Measurements from ENCODE around the gene CDH23.

Gene CDH23

GRCh38 chr10:71710519-71710918 is 313.8 kb downstream of the CDH23 start:
- Histone ChIP-seq H3K4me2 (ENCODE audit: low read length) (no peak overlapping the region), H3K4me1 (ENCODE audit: control insufficient read depth, low read length) (peaks cover 14% of the 10 kb centered on the region), H3F3A (ENCODE audit: control insufficient read depth, insufficient read depth) (no peaks in the 10 kb centered on the region), H3K9me2 (replicated peaks; ENCODE audit: control insufficient read depth, low read length) (no peaks in the 10 kb centered on the region), H4K20me1 (ENCODE audit: control insufficient read depth, insufficient read depth, low read depth, low read length) (no peaks in the 10 kb centered on the region), H3K4me3 (ENCODE audit: low read length) (no peak overlapping the region), H3K79me2 (ENCODE audit: control insufficient read depth, low read length) (no peaks in the 10 kb centered on the region), H3K9me3 (ENCODE audit: control insufficient read depth, insufficient read depth, low read length) (no peaks in the 10 kb centered on the region), H3K27ac (ENCODE audit: low read depth, low read length) (no peak overlapping the region), H3K27me3 (ENCODE audit: control insufficient read depth, low read length) (peaks cover 3% of the 10 kb centered on the region; the same call in 1 of the 2 replicates), H3K36me3 (ENCODE audit: control insufficient read depth, low read length) (no peaks in the 10 kb centered on the region)
- TF ChIP-seq EZH2phosphoT487 (IDR thresholded peaks at IDR 0.05; ENCODE audit: borderline replicate concordance, low read length): no peak
- TF ChIP-seq, protein P1, sequence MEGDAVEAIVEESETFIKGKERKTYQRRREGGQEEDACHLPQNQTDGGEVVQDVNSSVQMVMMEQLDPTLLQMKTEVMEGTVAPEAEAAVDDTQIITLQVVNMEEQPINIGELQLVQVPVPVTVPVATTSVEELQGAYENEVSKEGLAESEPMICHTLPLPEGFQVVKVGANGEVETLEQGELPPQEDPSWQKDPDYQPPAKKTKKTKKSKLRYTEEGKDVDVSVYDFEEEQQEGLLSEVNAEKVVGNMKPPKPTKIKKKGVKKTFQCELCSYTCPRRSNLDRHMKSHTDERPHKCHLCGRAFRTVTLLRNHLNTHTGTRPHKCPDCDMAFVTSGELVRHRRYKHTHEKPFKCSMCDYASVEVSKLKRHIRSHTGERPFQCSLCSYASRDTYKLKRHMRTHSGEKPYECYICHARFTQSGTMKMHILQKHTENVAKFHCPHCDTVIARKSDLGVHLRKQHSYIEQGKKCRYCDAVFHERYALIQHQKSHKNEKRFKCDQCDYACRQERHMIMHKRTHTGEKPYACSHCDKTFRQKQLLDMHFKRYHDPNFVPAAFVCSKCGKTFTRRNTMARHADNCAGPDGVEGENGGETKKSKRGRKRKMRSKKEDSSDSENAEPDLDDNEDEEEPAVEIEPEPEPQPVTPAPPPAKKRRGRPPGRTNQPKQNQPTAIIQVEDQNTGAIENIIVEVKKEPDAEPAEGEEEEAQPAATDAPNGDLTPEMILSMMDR (IDR thresholded peaks at IDR 0.05; ENCODE audit: low read depth, low read length, poor library complexity, severe bottlenecking): no peak

- H4K20me1 ChIP-seq (ENCODE audit: control insufficient read depth, insufficient read depth, low read depth, low read length): no peaks in the 10 kb centered on the region
- peaks cover 3% of the 10 kb centered on the region; the same call in 1 of the 2 replicates for H3K27me3 ChIP-seq (ENCODE audit: control insufficient read depth, low read length)
- H3K9me2 ChIP-seq (replicated peaks; ENCODE audit: control insufficient read depth, low read length): no peaks in the 10 kb centered on the region
- no peaks in the 10 kb centered on the region for H3K9me3 ChIP-seq (ENCODE audit: control insufficient read depth, insufficient read depth, low read length)
- no peak overlapping the region for H3K4me3 ChIP-seq (ENCODE audit: low read length)
- no peak for TF ChIP-seq EZH2phosphoT487 (IDR thresholded peaks at IDR 0.05; ENCODE audit: borderline replicate concordance, low read length)
- TF ChIP-seq, protein P1 (IDR thresholded peaks at IDR 0.05; ENCODE audit: low read depth, low read length, poor library complexity, severe bottlenecking): no peak
- no peaks in the 10 kb centered on the region for H3K79me2 ChIP-seq (ENCODE audit: control insufficient read depth, low read length)
- H3F3A ChIP-seq (ENCODE audit: control insufficient read depth, insufficient read depth): no peaks in the 10 kb centered on the region
- no peaks in the 10 kb centered on the region for H3K36me3 ChIP-seq (ENCODE audit: control insufficient read depth, low read length)
- no peak overlapping the region for H3K27ac ChIP-seq (ENCODE audit: low read depth, low read length)
- H3K4me1 ChIP-seq (ENCODE audit: control insufficient read depth, low read length): peaks cover 14% of the 10 kb centered on the region
- no peak overlapping the region for H3K4me2 ChIP-seq (ENCODE audit: low read length)
Observed at GRCh38 chr10:71711052-71711623, 314.4 kb downstream of the CDH23 start.

DNA sequence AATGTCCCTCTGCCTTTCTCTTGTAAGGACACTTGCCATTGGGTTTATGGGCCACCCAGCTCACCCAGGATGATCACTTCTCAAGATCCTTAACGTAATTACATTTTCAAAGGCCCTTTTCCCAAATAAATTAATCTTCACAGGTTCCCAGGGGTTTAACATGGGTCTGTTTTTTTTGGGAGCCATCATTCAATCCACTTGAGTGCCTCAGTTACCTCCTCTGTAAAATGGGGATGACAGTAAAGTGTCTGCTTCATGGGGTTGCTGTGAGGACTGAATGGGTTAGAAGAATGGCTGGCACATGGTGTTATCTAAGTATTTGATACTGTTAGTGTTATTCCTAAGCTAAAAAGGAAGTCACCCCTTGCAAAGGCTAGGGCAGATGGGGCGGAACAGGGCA is 315.4 kb downstream of the CDH23 start:
- Histone ChIP-seq H3K4me2 (ENCODE audit: low read length) (no peak overlapping the region), H3K4me1 (ENCODE audit: control insufficient read depth, low read length) (peaks cover 14% of the 10 kb centered on the region), H3K4me3 (ENCODE audit: low read length) (no peak overlapping the region), H4K20me1 (ENCODE audit: control insufficient read depth, insufficient read depth, low read depth, low read length) (no peaks in the 10 kb centered on the region), H3F3A (ENCODE audit: control insufficient read depth, insufficient read depth) (no peaks in the 10 kb centered on the region), H3K9me2 (replicated peaks; ENCODE audit: control insufficient read depth, low read length) (no peaks in the 10 kb centered on the region), H3K27me3 (ENCODE audit: control insufficient read depth, low read length) (peaks cover 3% of the 10 kb centered on the region; the same call in 1 of the 2 replicates), H3K36me3 (ENCODE audit: control insufficient read depth, low read length) (no peaks in the 10 kb centered on the region), H3K27ac (ENCODE audit: low read depth, low read length) (no peak overlapping the region), H3K9me3 (ENCODE audit: control insufficient read depth, insufficient read depth, low read length) (no peaks in the 10 kb centered on the region), H3K79me2 (ENCODE audit: control insufficient read depth, low read length) (no peaks in the 10 kb centered on the region)
- TF ChIP-seq EZH2phosphoT487 (IDR thresholded peaks at IDR 0.05; ENCODE audit: borderline replicate concordance, low read length): no peak
- TF ChIP-seq, protein P1 (IDR thresholded peaks at IDR 0.05; ENCODE audit: low read depth, low read length, poor library complexity, severe bottlenecking): no peak
